SU-DHL-6 (cell line): Measurements from ENCODE around the gene DGKG.

Experiments
- H2AFZ ChIP-seq: fragments of 200-600 bp; sonication (generic); 2 replicates; pipeline ENCODE4 v1.6.1; 2014; ENCODE audit warnings: low read depth, mild to moderate bottlenecking, moderate library complexity, mixed read lengths, antibody characterized with exemption, low read length; ENCODE audit not compliant: severe bottlenecking
- H3F3A ChIP-seq: fragments of 200-600 bp; shearing (Covaris generic); 2 replicates; pipeline ENCODE4 v1.6.0; 2016; ENCODE audit warnings: antibody characterized with exemption, mild to moderate bottlenecking; ENCODE audit not compliant: insufficient read depth
- H3K27ac ChIP-seq: fragments of 200-600 bp; sonication (generic); 2 replicates; pipeline ENCODE4 v1.5.1; 2016; ENCODE audit warnings: low read depth, mild to moderate bottlenecking, low read length, moderate library complexity, mixed read lengths
- H3K27me3 ChIP-seq: fragments of 200-600 bp; sonication (generic), shearing (Covaris generic); 2 replicates; pipeline ENCODE4 v1.6.0; 2014; ENCODE audit warnings: mild to moderate bottlenecking, low read length
- H3K36me3 ChIP-seq: fragments of 200-600 bp; sonication (generic); 2 replicates; pipeline ENCODE4 v1.6.1; 2014; ENCODE audit warnings: mild to moderate bottlenecking, low read length, mixed read lengths
- H3K4me2 ChIP-seq: fragments of 300-600, 200-600 bp; shearing (Covaris generic), sonication (generic); 2 replicates; pipeline ENCODE4 v1.6.0; 2014; ENCODE audit warnings: low read length, low read depth, mild to moderate bottlenecking; ENCODE audit not compliant: poor library complexity, severe bottlenecking
- H3K4me3 ChIP-seq: fragments of 200-600 bp; sonication (generic); 2 replicates; pipeline ENCODE4 v1.5.1; 2014; ENCODE audit warnings: antibody characterized with exemption, low read length, mild to moderate bottlenecking, mixed read lengths; ENCODE audit not compliant: insufficient read depth, poor library complexity, severe bottlenecking
- H3K79me2 ChIP-seq: fragments of 200-600 bp; sonication (generic); 2 replicates; pipeline ENCODE4 v1.6.1; 2014; ENCODE audit warnings: mild to moderate bottlenecking, low read length, moderate library complexity; ENCODE audit not compliant: insufficient read depth
- H3K9ac ChIP-seq: fragments of 200-600 bp; sonication (generic); 2 replicates; pipeline ENCODE4 v1.7.0; 2014; ENCODE audit warnings: mild to moderate bottlenecking, low read length
- H3K9me2 ChIP-seq: fragments of 200-600 bp; sonication (generic); replicated peaks from 2 replicates; pipeline ENCODE4 v1.6.1; 2014; ENCODE audit warnings: low read length; ENCODE audit not compliant: insufficient read depth
- H3K9me3 ChIP-seq: fragments of 200-600 bp; sonication (generic); 2 replicates; pipeline ENCODE4 v1.6.1; 2014; ENCODE audit warnings: low read length, mixed read lengths; ENCODE audit not compliant: insufficient read depth
- H4K20me1 ChIP-seq: fragments of 200-600 bp; sonication (generic); 2 replicates; pipeline ENCODE4 v1.6.1; 2014; ENCODE audit warnings: low read depth, mild to moderate bottlenecking, antibody characterized with exemption, low read length, moderate library complexity, mixed read lengths
- CTCF ChIP-seq: fragments of 200-600 bp; sonication (generic); IDR thresholded peaks from one replicate; pipeline ENCODE4 v1.5.1; 2017; ENCODE audit warnings: antibody characterized with exemption, mild to moderate bottlenecking, low read length, moderate library complexity; ENCODE audit not compliant: insufficient read depth, poor library complexity, severe bottlenecking
- EZH2phosphoT487 ChIP-seq: fragments of 200-600 bp; sonication (generic), shearing (Covaris generic); conservative IDR thresholded peaks from 2 replicates; pipeline ENCODE4 v1.6.1; 2018; ENCODE audit warnings: mild to moderate bottlenecking, antibody characterized with exemption, low read length, moderate library complexity, mixed read lengths

Gene DGKG

DNA sequence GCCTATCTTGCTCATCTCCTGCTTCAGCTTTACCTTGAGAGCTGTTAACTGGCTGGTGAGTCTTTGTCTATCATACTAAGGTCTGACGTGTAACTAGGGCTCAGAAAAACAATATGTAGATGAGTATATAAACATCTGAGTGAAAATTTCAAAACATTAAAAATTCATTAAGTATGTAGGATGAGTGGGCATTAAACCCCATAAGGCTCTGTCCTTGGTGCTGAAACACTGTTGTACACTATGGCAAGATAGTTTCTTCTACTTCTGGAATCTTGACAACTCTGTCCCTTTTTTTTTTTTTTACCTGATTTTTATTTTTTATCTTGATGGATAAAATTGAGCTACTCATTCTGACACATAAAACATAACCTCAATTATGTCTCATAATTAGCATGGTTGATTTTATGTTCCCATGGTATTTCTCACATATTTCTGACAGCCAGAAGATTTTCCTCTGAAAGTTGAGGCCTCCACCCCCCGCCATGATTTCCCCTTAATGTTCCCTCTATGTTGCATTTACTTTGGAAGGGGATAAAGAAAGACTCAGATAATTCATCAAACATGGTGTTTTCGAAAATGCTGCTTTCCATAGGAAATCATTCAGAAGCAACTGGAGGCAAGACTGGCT lies 54.3 kb downstream of the DGKG start:
- Histone ChIP-seq H3K4me2 (no peak overlapping the region), H3K27me3 (no peaks in the 10 kb centered on the region), H3K79me2 (no peaks in the 10 kb centered on the region), H3K27ac (no peak overlapping the region), H3K36me3 (no peaks in the 10 kb centered on the region), H3K9ac (no peak overlapping the region), H3K9me3 (no peaks in the 10 kb centered on the region), H3K9me2 (no peaks in the 10 kb centered on the region), H4K20me1 (no peaks in the 10 kb centered on the region), H3F3A (no peaks in the 10 kb centered on the region), H3K4me3 (no peak overlapping the region), H2AFZ (no peak overlapping the region)
- TF ChIP-seq EZH2phosphoT487 (no peak), CTCF (no peak)

DNA sequence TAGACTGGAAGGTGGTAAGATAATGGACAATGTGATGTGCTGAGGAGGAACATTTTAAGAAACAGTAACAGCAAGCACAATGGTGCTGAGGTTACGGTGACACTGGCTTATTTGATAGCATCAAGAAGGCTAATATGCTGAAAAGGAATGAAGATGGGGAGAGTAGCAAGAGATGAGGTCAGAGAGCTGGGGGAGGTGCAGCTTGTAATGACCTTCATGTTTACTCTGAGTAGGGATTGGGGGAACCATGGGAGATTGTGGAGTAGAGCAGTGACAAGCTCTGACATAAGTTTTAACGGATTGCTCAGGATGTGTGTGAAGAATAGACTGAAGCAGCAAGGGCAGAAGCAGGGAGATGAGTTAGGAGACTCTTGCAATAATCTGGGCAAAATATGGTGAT lies 56.7 kb downstream of the DGKG start:
- no peaks in the 10 kb centered on the region for H3K9me2 ChIP-seq
- no peak overlapping the region for H3K4me3 ChIP-seq
- no peak overlapping the region for H3K27ac ChIP-seq
- no peaks in the 10 kb centered on the region for H3K36me3 ChIP-seq
- H2AFZ ChIP-seq = no peak overlapping the region
- no peak overlapping the region for H3K9ac ChIP-seq
- no peaks in the 10 kb centered on the region for H4K20me1 ChIP-seq
- H3K79me2 ChIP-seq = no peaks in the 10 kb centered on the region
- no peaks in the 10 kb centered on the region for H3F3A ChIP-seq
- H3K4me2 ChIP-seq = no peak overlapping the region
- TF ChIP-seq CTCF (no peak), EZH2phosphoT487 (no peak)
- H3K27me3 ChIP-seq = no peaks in the 10 kb centered on the region
- no peaks in the 10 kb centered on the region for H3K9me3 ChIP-seq

GRCh38 chr3:186303965-186304364 lies 58.1 kb downstream of the DGKG start:
- Histone ChIP-seq H3K79me2 (no peaks in the 10 kb centered on the region), H4K20me1 (no peaks in the 10 kb centered on the region), H3K4me3 (no peak overlapping the region), H3K9ac (no peak overlapping the region), H3K9me3 (no peaks in the 10 kb centered on the region), H3F3A (no peaks in the 10 kb centered on the region), H3K4me2 (no peak overlapping the region), H3K27me3 (no peaks in the 10 kb centered on the region), H3K36me3 (no peaks in the 10 kb centered on the region), H3K27ac (no peak overlapping the region), H3K9me2 (no peaks in the 10 kb centered on the region), H2AFZ (no peak overlapping the region)
- no peak for TF ChIP-seq CTCF
- TF ChIP-seq EZH2phosphoT487 = no peak
